Thymus (tissue), 11 donors: ENCODE results near the gene LRRC42. TPM values are rescaled to one million over a fixed set of nuclear protein-coding genes. Genes with fewer than 3 reads are reported as not detected.

Source experiments
- DNase-seq, 9 donors: peaks; one replicate each; pipeline ENCODE4 v3.0.0-alpha.2; 2013; ENCODE audit warnings: low spot score in 9 of 9, low read depth in 6 of 9, missing footprints in 1 of 9
- H3K27ac ChIP-seq, 2 donors: one replicate each; pipeline ENCODE4 v1.5.1; 2013; ENCODE audit warnings: control low read depth in 1 of 2, low read depth in 1 of 2, low read length in 1 of 2, mild to moderate bottlenecking in 1 of 2, moderate library complexity in 1 of 2
- H3K27me3 ChIP-seq, 2 donors: one replicate each; pipeline ENCODE4 v1.5.1; 2013; ENCODE audit warnings: low read length in 1 of 2; ENCODE audit not compliant: control insufficient read depth in 2 of 2, insufficient read depth in 1 of 2
- H3K36me3 ChIP-seq, 2 donors: one replicate each; pipeline ENCODE4 v1.5.1; 2013; ENCODE audit warnings: low read length in 1 of 2, mild to moderate bottlenecking in 1 of 2, moderate library complexity in 1 of 2; ENCODE audit not compliant: control insufficient read depth in 2 of 2, insufficient read depth in 2 of 2
- H3K4me1 ChIP-seq, 2 donors: one replicate each; pipeline ENCODE4 v1.5.1; 2013; ENCODE audit warnings: low read length in 2 of 2; ENCODE audit not compliant: control insufficient read depth in 2 of 2, insufficient read depth in 2 of 2
- H3K4me3 ChIP-seq, 2 donors: one replicate each; pipeline ENCODE4 v1.5.1; 2013; ENCODE audit warnings: low read length in 2 of 2, control low read depth in 1 of 2, mild to moderate bottlenecking in 1 of 2
- H3K9me3 ChIP-seq, 2 donors: one replicate each; pipeline ENCODE4 v1.5.1; 2013; ENCODE audit warnings: low read length in 1 of 2, mild to moderate bottlenecking in 1 of 2; ENCODE audit not compliant: control insufficient read depth in 2 of 2, insufficient read depth in 1 of 2
- WGBS: extraction: QIAGEN DNeasy Blood & Tissue Kit; methylation state at CpG from one replicate; pipeline ENCODE4 v1.1.7; 2013; 5-methylcytosine and 5-hydroxymethylcytosine counted together
- polyA plus RNA-seq: library from polyadenylated mRNA; stranded (reverse); fragments of 200-250 nt; gene quantifications from one replicate; pipeline ENCODE4 v1.2.3, GENCODE V29; 2013
- total RNA-seq: library from RNA; stranded (reverse); fragments of 120-200 nt; gene quantifications from one replicate; pipeline ENCODE4 v1.2.4, GENCODE V29; 2013
- donor health status: healthy.

Gene LRRC42
- total and polyA plus RNA-seq, 2 donors = 17.5 to 18.7 TPM

GRCh38 chr1:54004481-54005049 is 58.4 kb downstream of the LRRC42 start:
- no peaks in the 10 kb centered on the region for H3K4me1 ChIP-seq
- WGBS = 97% methylated on average over 27 of the region's 27 CpGs
- no peaks in the 10 kb centered on the region for H3K27me3 ChIP-seq
- peaks cover 0 to 5% of the 10 kb centered on the region in 2 donors for H3K9me3 ChIP-seq
- H3K27ac ChIP-seq = no peak overlapping the region
- H3K36me3 ChIP-seq = no peaks in the 10 kb centered on the region
- DNase-seq = no peak
- no peak overlapping the region for H3K4me3 ChIP-seq

GRCh38 chr1:54006508-54006907 is 60.4 kb downstream of the LRRC42 start:
- Histone ChIP-seq H3K9me3 (peaks cover 0 to 5% of the 10 kb centered on the region in 2 donors), H3K27me3 (no peaks in the 10 kb centered on the region), H3K4me3 (no peak overlapping the region), H3K27ac (no peak overlapping the region), H3K4me1 (no peaks in the 10 kb centered on the region), H3K36me3 (no peaks in the 10 kb centered on the region)
- DNase-seq = no peak
- WGBS = 92% methylated on average over 4 of the region's 4 CpGs

- Histone ChIP-seq H3K27ac (no peak overlapping the region), H3K9me3 (peaks cover 0 to 5% of the 10 kb centered on the region in 2 donors), H3K4me1 (no peaks in the 10 kb centered on the region), H3K36me3 (no peaks in the 10 kb centered on the region), H3K4me3 (no peak overlapping the region), H3K27me3 (no peaks in the 10 kb centered on the region)
- 97% methylated on average over 4 of the region's 4 CpGs for WGBS
- DNase-seq = no peak
Measured at GRCh38 chr1:54007613-54008012, 61.5 kb downstream of the LRRC42 start.

- no peak overlapping the region for H3K27ac ChIP-seq
- peaks cover 0 to 5% of the 10 kb centered on the region in 2 donors for H3K9me3 ChIP-seq
- no peak for DNase-seq
- 96% methylated on average over 13 of the region's 13 CpGs for WGBS
- no peaks in the 10 kb centered on the region for H3K36me3 ChIP-seq
- no peaks in the 10 kb centered on the region for H3K4me1 ChIP-seq
- no peaks in the 10 kb centered on the region for H3K27me3 ChIP-seq
- no peak overlapping the region for H3K4me3 ChIP-seq
Measured at GRCh38 chr1:54008876-54009275, 62.7 kb downstream of the LRRC42 start.

- H3K27me3 ChIP-seq = no peaks in the 10 kb centered on the region
- WGBS = 96% methylated on average over 4 of the region's 4 CpGs
- H3K27ac ChIP-seq = no peak overlapping the region
- no peak overlapping the region for H3K4me3 ChIP-seq
- H3K36me3 ChIP-seq = no peaks in the 10 kb centered on the region
- DNase-seq = no peak
- H3K4me1 ChIP-seq = no peaks in the 10 kb centered on the region
- peaks cover 0 to under 1% of the 10 kb centered on the region in 2 donors for H3K9me3 ChIP-seq
Measured at GRCh38 chr1:54009406-54009805, 63.3 kb downstream of the LRRC42 start.

- Histone ChIP-seq H3K27me3 (no peaks in the 10 kb centered on the region), H3K4me1 (no peaks in the 10 kb centered on the region), H3K4me3 (no peak overlapping the region), H3K27ac (no peak overlapping the region), H3K36me3 (no peaks in the 10 kb centered on the region), H3K9me3 (no peaks in the 10 kb centered on the region)
- 87% methylated on average over 5 of the region's 5 CpGs for WGBS
- no peak for DNase-seq
Measured at GRCh38 chr1:54010415-54011117, 64.4 kb downstream of the LRRC42 start.

GRCh38 chr1:54011316-54012007 is 65.3 kb downstream of the LRRC42 start:
- no peaks in the 10 kb centered on the region for H3K36me3 ChIP-seq
- no peaks in the 10 kb centered on the region for H3K9me3 ChIP-seq
- DNase-seq = no peak
- no peaks in the 10 kb centered on the region for H3K27me3 ChIP-seq
- WGBS = 94% methylated on average over 9 of the region's 9 CpGs
- H3K4me3 ChIP-seq = no peak overlapping the region
- H3K4me1 ChIP-seq = no peaks in the 10 kb centered on the region
- H3K27ac ChIP-seq = no peak overlapping the region

GRCh38 chr1:54012008-54012325 is 65.8 kb downstream of the LRRC42 start:
- no peak overlapping the region for H3K27ac ChIP-seq
- H3K9me3 ChIP-seq = no peaks in the 10 kb centered on the region
- H3K4me1 ChIP-seq = no peaks in the 10 kb centered on the region
- H3K4me3 ChIP-seq = no peak overlapping the region
- H3K36me3 ChIP-seq = no peaks in the 10 kb centered on the region
- H3K27me3 ChIP-seq = no peaks in the 10 kb centered on the region
- no peak for DNase-seq
- 96% methylated on average over 9 of the region's 9 CpGs for WGBS

GRCh38 chr1:54012863-54013262 is 66.7 kb downstream of the LRRC42 start:
- 96% methylated on average over 8 of the region's 8 CpGs for WGBS
- Histone ChIP-seq H3K27ac (no peak overlapping the region), H3K36me3 (no peaks in the 10 kb centered on the region), H3K4me1 (no peaks in the 10 kb centered on the region), H3K27me3 (peaks cover 0 to 7% of the 10 kb centered on the region in 2 donors), H3K9me3 (no peaks in the 10 kb centered on the region), H3K4me3 (no peak overlapping the region)
- DNase-seq = no peak
